ENCODE results near the gene WDR18. TPM values are rescaled to one million over a fixed set of nuclear protein-coding genes. Genes with fewer than 3 reads are reported as not detected.
A peak's percentile ranks its signal among the peaks of the same experiment; 100 is the strongest.

WDR18 gene
- total RNA-seq, 1 donor from 2014 or later: 105 TPM

GRCh38 chr19:982567-983170 lies 1.5 kb upstream of the WDR18 start:
- Mint-ChIP-seq H3K36me3 (ENCODE audit: low read depth) (no peaks in the 10 kb centered on the region), H3K27me3 (ENCODE audit: insufficient read depth) (peaks cover 5% of the 10 kb centered on the region), H3K4me3 (peak overlapping the region; percentile 42), H3K9me3 (no peaks in the 10 kb centered on the region), H3K27ac (no peak overlapping the region), H3K4me1 (ENCODE audit: low read depth) (no peaks in the 10 kb centered on the region)
- DNase-seq (ENCODE audit: low spot score): peak; percentile 74
- intact Hi-C loops (cut with micrococcal nuclease): loop anchor here (1.0 to 2.0 kb wide), 2 partner anchors 61 to 120 kb away; no protein-coding TSS in a partner anchor

DNA sequence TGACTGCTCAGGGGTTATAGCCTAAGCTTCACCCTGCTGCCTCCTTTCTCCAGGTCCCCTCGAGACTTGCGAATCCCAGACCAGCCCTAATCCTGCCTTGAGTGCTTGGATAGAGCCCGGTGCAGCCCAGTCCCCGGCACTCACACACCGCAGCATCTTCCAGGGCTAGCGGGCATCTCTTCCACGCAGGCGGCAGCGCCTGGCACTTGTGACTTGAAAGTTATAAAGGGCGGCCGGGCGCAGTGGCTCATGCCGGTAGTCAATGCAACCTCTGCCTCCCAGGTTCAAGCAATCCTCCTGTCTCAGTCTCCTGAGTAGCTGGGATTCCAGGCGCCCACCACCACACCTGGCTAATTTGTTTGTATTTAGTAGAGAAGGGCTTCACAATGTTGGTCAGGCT lies 1.9 kb downstream of the WDR18 start:
- Mint-ChIP-seq H3K4me1 (ENCODE audit: low read depth) (no peaks in the 10 kb centered on the region), H3K36me3 (ENCODE audit: low read depth) (peaks cover 3% of the 10 kb centered on the region), H3K27ac (no peak overlapping the region), H3K4me3 (peak overlapping the region; percentile 96), H3K9me3 (no peaks in the 10 kb centered on the region), H3K27me3 (ENCODE audit: insufficient read depth) (peaks cover 2% of the 10 kb centered on the region)
- no peak for DNase-seq (ENCODE audit: low spot score)
- intact Hi-C loops (cut with micrococcal nuclease): no loop called here

GRCh38 chr19:988081-988480 lies 3.9 kb downstream of the WDR18 start:
- no peak overlapping the region for H3K4me3 Mint-ChIP-seq
- peaks cover 5% of the 10 kb centered on the region for H3K36me3 Mint-ChIP-seq (ENCODE audit: low read depth)
- no peak overlapping the region for H3K27ac Mint-ChIP-seq
- no peak for DNase-seq (ENCODE audit: low spot score)
- H3K27me3 Mint-ChIP-seq (ENCODE audit: insufficient read depth): no peaks in the 10 kb centered on the region
- H3K9me3 Mint-ChIP-seq: no peaks in the 10 kb centered on the region
- no peaks in the 10 kb centered on the region for H3K4me1 Mint-ChIP-seq (ENCODE audit: low read depth)
- intact Hi-C loops (cut with micrococcal nuclease): no loop called here

DNA sequence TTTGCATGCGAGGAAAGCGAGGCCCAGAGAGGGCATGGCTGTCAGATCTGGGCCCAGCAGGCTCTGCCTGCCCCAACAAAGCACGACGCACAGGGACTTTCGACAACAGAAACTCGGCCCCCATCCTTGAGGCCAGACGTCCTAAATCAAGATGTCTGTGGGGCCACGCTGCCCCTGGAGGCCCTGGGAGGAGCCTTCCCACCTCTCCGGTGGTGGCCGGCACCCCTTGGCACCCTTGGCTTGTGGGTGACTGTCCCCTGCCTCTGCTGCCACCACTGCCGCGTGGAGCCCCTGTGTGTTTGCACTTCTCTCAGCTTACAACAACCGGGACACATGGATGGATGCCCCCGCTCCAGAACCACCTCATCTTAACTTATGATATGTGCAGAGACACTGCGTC lies 4.4 kb downstream of the WDR18 start:
- Mint-ChIP-seq H3K4me1 (ENCODE audit: low read depth) (no peaks in the 10 kb centered on the region), H3K4me3 (no peak overlapping the region), H3K27ac (no peak overlapping the region), H3K27me3 (ENCODE audit: insufficient read depth) (no peaks in the 10 kb centered on the region), H3K9me3 (no peaks in the 10 kb centered on the region), H3K36me3 (ENCODE audit: low read depth) (peaks cover 8% of the 10 kb centered on the region)
- DNase-seq (ENCODE audit: low spot score): no peak
- intact Hi-C loops (cut with micrococcal nuclease): no loop called here

- no peaks in the 10 kb centered on the region for H3K27me3 Mint-ChIP-seq (ENCODE audit: insufficient read depth)
- DNase-seq (ENCODE audit: low spot score): no peak
- H3K36me3 Mint-ChIP-seq (ENCODE audit: low read depth): peaks cover 9% of the 10 kb centered on the region
- no peak overlapping the region for H3K4me3 Mint-ChIP-seq
- no peaks in the 10 kb centered on the region for H3K9me3 Mint-ChIP-seq
- H3K27ac Mint-ChIP-seq: no peak overlapping the region
- H3K4me1 Mint-ChIP-seq (ENCODE audit: low read depth): no peaks in the 10 kb centered on the region
- intact Hi-C loops (cut with micrococcal nuclease): no loop called here
These were observed 5.4 kb downstream of the WDR18 start for GRCh38 chr19:989381-990081.

GRCh38 chr19:990119-990571 lies 6.0 kb downstream of the WDR18 start:
- Mint-ChIP-seq H3K4me3 (no peak overlapping the region), H3K27ac (no peak overlapping the region), H3K4me1 (ENCODE audit: low read depth) (no peaks in the 10 kb centered on the region), H3K27me3 (ENCODE audit: insufficient read depth) (no peaks in the 10 kb centered on the region), H3K36me3 (ENCODE audit: low read depth) (peaks cover 9% of the 10 kb centered on the region), H3K9me3 (no peaks in the 10 kb centered on the region)
- intact Hi-C loops (cut with micrococcal nuclease): no loop called here
- no peak for DNase-seq (ENCODE audit: low spot score)

GRCh38 chr19:990746-991145 lies 6.6 kb downstream of the WDR18 start:
- peaks cover 9% of the 10 kb centered on the region for H3K36me3 Mint-ChIP-seq (ENCODE audit: low read depth)
- intact Hi-C loops (cut with micrococcal nuclease): loop anchor here (1.0 kb wide), 2 partner anchors 73 to 128 kb away; no protein-coding TSS in a partner anchor

GRCh38 chr19:991174-991931 lies 7.2 kb downstream of the WDR18 start:
- peaks cover 9% of the 10 kb centered on the region for H3K36me3 Mint-ChIP-seq (ENCODE audit: low read depth)

More at GRCh38 chr19:990746-991145, 6.6 kb downstream of the WDR18 start:
- Mint-ChIP-seq H3K9me3 (no peaks in the 10 kb centered on the region), H3K27ac (no peak overlapping the region), H3K4me1 (ENCODE audit: low read depth) (no peaks in the 10 kb centered on the region), H3K27me3 (ENCODE audit: insufficient read depth) (no peaks in the 10 kb centered on the region), H3K4me3 (no peak overlapping the region)
- DNase-seq (ENCODE audit: low spot score): no peak

DNA sequence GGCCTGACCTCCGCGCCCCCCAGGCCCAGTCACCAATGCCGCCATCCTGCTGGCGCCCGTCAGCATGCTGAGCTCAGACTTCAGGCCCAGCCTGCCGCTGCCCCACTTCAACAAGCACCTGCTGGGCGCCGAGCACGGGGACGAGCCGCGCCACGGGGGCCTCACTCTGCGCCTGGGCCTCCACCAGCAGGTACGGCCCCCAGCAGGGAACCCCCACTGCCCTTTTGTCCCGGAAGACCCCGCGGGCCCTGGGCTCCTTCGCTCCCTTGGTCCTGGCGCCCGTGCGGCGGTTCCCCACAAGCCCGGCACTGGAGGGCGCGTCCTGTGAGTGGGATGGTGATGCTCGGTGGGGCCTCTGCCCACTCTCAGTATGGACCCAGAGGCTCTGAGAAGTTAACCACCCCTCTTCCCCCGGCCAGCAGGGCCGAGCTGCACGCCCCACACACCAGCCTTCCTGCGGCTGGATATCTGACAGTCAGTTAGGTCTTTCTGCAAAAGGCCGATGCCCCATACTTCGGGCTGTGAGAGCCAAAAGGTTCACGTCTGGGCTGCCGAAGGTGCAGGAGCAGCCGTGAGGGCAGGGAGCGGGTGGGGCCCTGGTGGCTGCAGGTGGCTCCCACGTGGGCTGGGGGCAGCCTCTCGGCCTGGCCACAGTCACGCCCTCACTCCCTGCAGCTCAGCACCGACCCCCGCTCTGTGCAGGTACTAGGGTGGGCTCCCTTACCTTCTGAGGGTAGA lies 8.0 kb downstream of the WDR18 start:
- intact Hi-C loops (cut with micrococcal nuclease): loop anchor here (1.0 kb wide), 2 partner anchors 71 to 130 kb away; no protein-coding TSS in a partner anchor
- peaks cover 9% of the 10 kb centered on the region for H3K27me3 Mint-ChIP-seq (ENCODE audit: insufficient read depth)
- no peak overlapping the region for H3K4me3 Mint-ChIP-seq
- no peak overlapping the region for H3K27ac Mint-ChIP-seq
- no peaks in the 10 kb centered on the region for H3K4me1 Mint-ChIP-seq (ENCODE audit: low read depth)
- no peaks in the 10 kb centered on the region for H3K9me3 Mint-ChIP-seq
- peaks cover 9% of the 10 kb centered on the region for H3K36me3 Mint-ChIP-seq (ENCODE audit: low read depth)
- no peak for DNase-seq (ENCODE audit: low spot score)

More at GRCh38 chr19:991174-991931, 7.2 kb downstream of the WDR18 start:
- H3K9me3 Mint-ChIP-seq: no peaks in the 10 kb centered on the region
- intact Hi-C loops (cut with micrococcal nuclease): loop anchor here (1.0 kb wide), 2 partner anchors 72 to 129 kb away; no protein-coding TSS in a partner anchor
- peak; percentile 26 for DNase-seq (ENCODE audit: low spot score)
- no peaks in the 10 kb centered on the region for H3K4me1 Mint-ChIP-seq (ENCODE audit: low read depth)
- no peak overlapping the region for H3K27ac Mint-ChIP-seq
- no peak overlapping the region for H3K4me3 Mint-ChIP-seq
- H3K27me3 Mint-ChIP-seq (ENCODE audit: insufficient read depth): peaks cover 1% of the 10 kb centered on the region

GRCh38 chr19:992670-993055 lies 8.5 kb downstream of the WDR18 start:
- no peak overlapping the region for H3K27ac Mint-ChIP-seq
- peaks cover 13% of the 10 kb centered on the region for H3K27me3 Mint-ChIP-seq (ENCODE audit: insufficient read depth)
- H3K4me3 Mint-ChIP-seq: no peak overlapping the region
- intact Hi-C loops (cut with micrococcal nuclease): no loop called here
- DNase-seq (ENCODE audit: low spot score): no peak
- H3K4me1 Mint-ChIP-seq (ENCODE audit: low read depth): no peaks in the 10 kb centered on the region
- H3K36me3 Mint-ChIP-seq (ENCODE audit: low read depth): peaks cover 9% of the 10 kb centered on the region
- no peaks in the 10 kb centered on the region for H3K9me3 Mint-ChIP-seq

GRCh38 chr19:993361-993830 lies 9.3 kb downstream of the WDR18 start:
- H3K9me3 Mint-ChIP-seq: no peaks in the 10 kb centered on the region
- no peak overlapping the region for H3K4me3 Mint-ChIP-seq
- H3K36me3 Mint-ChIP-seq (ENCODE audit: low read depth): peaks cover 6% of the 10 kb centered on the region
- H3K27me3 Mint-ChIP-seq (ENCODE audit: insufficient read depth): peaks cover 17% of the 10 kb centered on the region
- no peaks in the 10 kb centered on the region for H3K4me1 Mint-ChIP-seq (ENCODE audit: low read depth)
- no peak for DNase-seq (ENCODE audit: low spot score)
- intact Hi-C loops (cut with micrococcal nuclease): no loop called here
- no peak overlapping the region for H3K27ac Mint-ChIP-seq

DNA sequence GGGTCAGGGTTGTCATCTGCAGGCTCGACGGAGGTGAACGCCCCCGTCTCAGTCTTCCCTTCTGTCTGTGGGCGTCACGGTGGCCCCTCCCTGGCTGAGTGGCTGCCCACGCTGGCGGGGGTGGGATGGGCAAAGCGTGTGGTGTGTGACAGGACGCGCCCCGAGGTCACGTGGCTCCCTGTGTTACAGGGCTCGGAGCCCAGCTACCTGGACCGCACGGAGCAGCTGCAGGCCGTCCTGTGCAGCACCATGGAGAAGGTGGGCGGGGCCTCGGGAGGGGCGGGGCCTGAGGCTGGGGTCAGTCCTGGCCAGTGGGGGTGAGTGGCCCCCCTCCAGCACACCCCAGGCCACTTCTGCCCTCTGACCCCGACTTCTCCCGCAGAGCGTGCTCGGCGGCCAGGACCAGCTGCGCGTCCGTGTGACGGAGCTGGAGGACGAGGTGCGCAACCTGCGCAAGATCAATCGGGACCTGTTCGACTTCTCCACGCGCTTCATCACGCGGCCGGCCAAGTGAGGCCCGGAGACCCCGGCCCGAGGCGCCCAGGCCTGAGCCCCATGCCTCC lies 9.8 kb downstream of the WDR18 start:
- intact Hi-C loops (cut with micrococcal nuclease): no loop called here
- Mint-ChIP-seq H3K27ac (no peak overlapping the region), H3K4me1 (ENCODE audit: low read depth) (no peaks in the 10 kb centered on the region), H3K27me3 (ENCODE audit: insufficient read depth) (peaks cover 20% of the 10 kb centered on the region), H3K36me3 (ENCODE audit: low read depth) (peaks cover 6% of the 10 kb centered on the region), H3K4me3 (no peak overlapping the region), H3K9me3 (no peaks in the 10 kb centered on the region)
- DNase-seq (ENCODE audit: low spot score): no peak

All from activated T-helper 1 cell treated with anti-CD3 and anti-CD28 coated beads, Interleukin-12 subunit alpha, Interleukin-12 subunit beta, Interleukin-2, Interleukin-4 antibody, amounts not matched to agents 30 ng/mL and 10 ng/mL and 1 ng/mL, durations not matched to agents 14 hours and 24 hours and 36 hours (primary cell).